ENCODE data around the gene HBG1. TPM values are rescaled to one million over a fixed set of nuclear protein-coding genes. Genes with fewer than 3 reads are reported as not detected.

HBG1 gene
- total RNA-seq, 1 experiment from 2014 or later, result not detected

GRCh38 chr11:5243816-5244180, 5.9 kb downstream of the HBG1 start:
- Histone ChIP-seq H2BK20ac (ENCODE audit: low read depth, low read length, poor library complexity, severe bottlenecking) (no peak overlapping the region), H3K4me2 (ENCODE audit: insufficient read depth, insufficient read length, low read length) (no peak overlapping the region), H2AK5ac (ENCODE audit: insufficient read length, low read length) (no peak overlapping the region), H2AFZ (ENCODE audit: low read length) (no peak overlapping the region), H3T11ph (ENCODE audit: low read length) (no peak overlapping the region), H4K91ac (ENCODE audit: insufficient read length, low read depth, low read length) (no peak overlapping the region), H4K8ac (replicated peaks; ENCODE audit: insufficient read length, low read depth, low read length) (no peak overlapping the region), H3K9me3 (ENCODE audit: control insufficient read depth, low read depth, low read length) (no peaks in the 10 kb centered on the region), H2BK15ac (ENCODE audit: low read depth, low read length) (no peak overlapping the region), H3K9ac (ENCODE audit: extremely low read depth, insufficient read length, low read length) (no peak overlapping the region), H3K56ac (ENCODE audit: insufficient read length, low read depth, low read length) (no peak overlapping the region), H3K79me1 (ENCODE audit: insufficient read depth, low read depth, low read length, poor library complexity, severe bottlenecking) (no peaks in the 10 kb centered on the region), H2BK12ac (ENCODE audit: insufficient read length, low read depth, low read length) (no peak overlapping the region), H3K23ac (ENCODE audit: insufficient read length, low read depth, low read length) (no peak overlapping the region), H4K5ac (ENCODE audit: insufficient read length, low read depth, low read length) (no peak overlapping the region), H2BK120ac (ENCODE audit: low read depth, low read length, poor library complexity, severe bottlenecking) (no peak overlapping the region), H3K27me3 (ENCODE audit: insufficient read depth, low read length) (no peaks in the 10 kb centered on the region), H3K23me2 (ENCODE audit: insufficient read length, low read depth, low read length, poor library complexity, severe bottlenecking) (no peaks in the 10 kb centered on the region), H4K20me1 (ENCODE audit: control insufficient read depth, insufficient read depth, insufficient read length) (no peaks in the 10 kb centered on the region), H3K4ac (ENCODE audit: low read depth, low read length) (no peak overlapping the region), H3K14ac (ENCODE audit: insufficient read depth, low read length) (no peak overlapping the region), H2BK5ac (ENCODE audit: insufficient read length, low read length) (no peak overlapping the region), H3K18ac (ENCODE audit: insufficient read length, low read depth, low read length) (no peak overlapping the region), H3K27ac (ENCODE audit: insufficient read length, low read depth, low read length) (no peak overlapping the region), H3K79me2 (ENCODE audit: insufficient read depth, low read length) (no peaks in the 10 kb centered on the region), H3K4me1 (ENCODE audit: insufficient read depth, low read length) (no peaks in the 10 kb centered on the region)
- Mint-ChIP-seq H3K4me1 (no peaks in the 10 kb centered on the region), H3K27ac (no peak overlapping the region), H3K36me3 (ENCODE audit: insufficient read depth in 1 of 3, low read depth in 3 of 3) (no peaks in the 10 kb centered on the region), H3K27me3 (ENCODE audit: low read depth) (peaks cover 2% of the 10 kb centered on the region), H3K9me3 (no peaks in the 10 kb centered on the region), H3K4me3 (no peak overlapping the region)
- WGBS (ENCODE audit: extremely low coverage, insufficient read length, low lambda C conversion rate), result no CpG with 5 or more reads among the region's 4 CpGs
- no peak for DNase-seq
- TF ChIP-seq CTCF (conservative IDR thresholded peaks at IDR 0.05), result no peak
